Measurements from ENCODE around the gene DRICH1.
"Not testable (repeated sequence)": the region's sequence is repeated elsewhere in the genome, so short reads cannot be mapped to it uniquely, and the experiment has no call there.

DRICH1 gene

GRCh38 chr22:23565915-23566704 lies 66.0 kb downstream of the DRICH1 start:
- peak; percentile 87 for DNase-seq

- peak; percentile 74 for DNase-seq
Measured at GRCh38 chr22:23565305-23565914, 66.7 kb downstream of the DRICH1 start.

- no peak for DNase-seq
Measured at GRCh38 chr22:23564276-23564675, 67.8 kb downstream of the DRICH1 start.

- no peak for DNase-seq
Measured at GRCh38 chr22:23563111-23563510, 69.0 kb downstream of the DRICH1 start.

GRCh38 chr22:23562186-23562585 lies 69.9 kb downstream of the DRICH1 start:
- DNase-seq: no peak

GRCh38 chr22:23561025-23561510 lies 71.1 kb downstream of the DRICH1 start:
- not testable (repeated sequence) for DNase-seq

GRCh38 chr22:23560215-23560614 lies 71.9 kb downstream of the DRICH1 start:
- DNase-seq: not testable (repeated sequence)
